GM20431 (cell line): ENCODE results near the gene DEPDC5.

Source experiments
- in situ Hi-C: fragments of 300-500 bp; cut with MseI, MboI; formaldehyde crosslinking; loops from one replicate; pipeline ENCODE4 v1.15.0; 2020; ENCODE audit warnings: low sequenced_read_pairs; ENCODE audit not compliant: unreplicated experiment

DEPDC5 gene

GRCh38 chr22:31844941-31845340, 91.1 kb downstream of the DEPDC5 start:
- in situ Hi-C loops, result no loop called here

GRCh38 chr22:31846161-31847115, 92.6 kb downstream of the DEPDC5 start:
- in situ Hi-C loops, result no loop called here

- in situ Hi-C loops, result no loop called here
Observed at GRCh38 chr22:31848411-31848810, 94.6 kb downstream of the DEPDC5 start.

- in situ Hi-C loops, result no loop called here
Observed at GRCh38 chr22:31850135-31850534, 96.3 kb downstream of the DEPDC5 start.

GRCh38 chr22:31852691-31853421, 99.0 kb downstream of the DEPDC5 start:
- in situ Hi-C loops, result no loop called here

GRCh38 chr22:31853736-31854495, 100.1 kb downstream of the DEPDC5 start:
- in situ Hi-C loops, result no loop called here

GRCh38 chr22:31857247-31857646, 103.4 kb downstream of the DEPDC5 start:
- in situ Hi-C loops, result no loop called here

GRCh38 chr22:31861226-31861840, 107.5 kb downstream of the DEPDC5 start:
- in situ Hi-C loops, result no loop called here

- in situ Hi-C loops, result no loop called here
Observed at GRCh38 chr22:31866918-31867317, 113.1 kb downstream of the DEPDC5 start.

GRCh38 chr22:31867386-31868153, 113.8 kb downstream of the DEPDC5 start:
- in situ Hi-C loops, result no loop called here

- in situ Hi-C loops, result no loop called here
Observed at GRCh38 chr22:31869739-31870138, 115.9 kb downstream of the DEPDC5 start.

GRCh38 chr22:31870890-31871289, 117.1 kb downstream of the DEPDC5 start:
- in situ Hi-C loops, result no loop called here

- in situ Hi-C loops, result no loop called here
Observed at GRCh38 chr22:31871480-31871879, 117.7 kb downstream of the DEPDC5 start.

GRCh38 chr22:31872209-31872608, 118.4 kb downstream of the DEPDC5 start:
- in situ Hi-C loops, result no loop called here

- in situ Hi-C loops, result no loop called here
Observed at GRCh38 chr22:31874821-31875220, 121.0 kb downstream of the DEPDC5 start.

- in situ Hi-C loops, result no loop called here
Observed at GRCh38 chr22:31876156-31876920, 122.5 kb downstream of the DEPDC5 start.

GRCh38 chr22:31879585-31879984, 125.8 kb downstream of the DEPDC5 start:
- in situ Hi-C loops, result no loop called here

- in situ Hi-C loops, result no loop called here
Observed at GRCh38 chr22:31881200-31881599, 127.4 kb downstream of the DEPDC5 start.

- in situ Hi-C loops, result no loop called here
Observed at GRCh38 chr22:31881865-31882264, 128.0 kb downstream of the DEPDC5 start.
